GM12875 (cell line): Measurements from ENCODE around the gene GFPT2.
A peak's percentile ranks its signal among the peaks of the same experiment; 100 is the strongest.

Experiments
- H3K4me3 ChIP-seq: one replicate; pipeline ENCODE4 v1.5.1; 2011; ENCODE audit warnings: low read depth, low read length, control low read depth
- CTCF ChIP-seq: IDR thresholded peaks from 2 replicates; pipeline ENCODE4 v1.5.1; 2011; ENCODE audit warnings: low read depth, mild to moderate bottlenecking, control low read depth, inconsistent platforms, low read length, moderate library complexity, borderline replicate concordance; ENCODE audit not compliant: insufficient read depth

Gene GFPT2

GRCh38 chr5:180329606-180330269 is 23.4 kb downstream of the GFPT2 start:
- H3K4me3 ChIP-seq: no peak overlapping the region

GRCh38 chr5:180329138-180329435 is 24.0 kb downstream of the GFPT2 start:
- H3K4me3 ChIP-seq: no peak overlapping the region
- TF ChIP-seq CTCF: no peak

More at GRCh38 chr5:180329606-180330269, 23.4 kb downstream of the GFPT2 start:
- TF ChIP-seq CTCF: no peak

GRCh38 chr5:180328296-180329137 is 24.6 kb downstream of the GFPT2 start:
- TF ChIP-seq CTCF: peak; percentile 88

GRCh38 chr5:180326989-180327565 is 26.1 kb downstream of the GFPT2 start:
- TF ChIP-seq CTCF: no peak
- no peak overlapping the region for H3K4me3 ChIP-seq

More at GRCh38 chr5:180328296-180329137, 24.6 kb downstream of the GFPT2 start:
- no peak overlapping the region for H3K4me3 ChIP-seq

GRCh38 chr5:180324601-180324950 is 28.6 kb downstream of the GFPT2 start:
- no peak for TF ChIP-seq CTCF
- H3K4me3 ChIP-seq: no peak overlapping the region

GRCh38 chr5:180323941-180324600 is 29.1 kb downstream of the GFPT2 start:
- no peak for TF ChIP-seq CTCF
- H3K4me3 ChIP-seq: no peak overlapping the region
